ENCODE measurements around the gene PAEP.

GRCh38 chr9:135517407-135517822, 44.1 kb upstream of the PAEP start:
- TF ChIP-seq REST (IDR thresholded peaks at IDR 0.05; ENCODE audit: insufficient read depth in 1 of 2, low read depth in 2 of 2, low read length in 2 of 2), result no peak
- no peak for TF ChIP-seq TAF1 (IDR thresholded peaks at IDR 0.05; ENCODE audit: borderline replicate concordance, insufficient read depth, low read length)
- no peak for TF ChIP-seq SIN3A (IDR thresholded peaks at IDR 0.05; ENCODE audit: borderline replicate concordance, insufficient read depth, low read length)
